ENCODE data around the gene PRLHR.

The PRLHR gene

DNA sequence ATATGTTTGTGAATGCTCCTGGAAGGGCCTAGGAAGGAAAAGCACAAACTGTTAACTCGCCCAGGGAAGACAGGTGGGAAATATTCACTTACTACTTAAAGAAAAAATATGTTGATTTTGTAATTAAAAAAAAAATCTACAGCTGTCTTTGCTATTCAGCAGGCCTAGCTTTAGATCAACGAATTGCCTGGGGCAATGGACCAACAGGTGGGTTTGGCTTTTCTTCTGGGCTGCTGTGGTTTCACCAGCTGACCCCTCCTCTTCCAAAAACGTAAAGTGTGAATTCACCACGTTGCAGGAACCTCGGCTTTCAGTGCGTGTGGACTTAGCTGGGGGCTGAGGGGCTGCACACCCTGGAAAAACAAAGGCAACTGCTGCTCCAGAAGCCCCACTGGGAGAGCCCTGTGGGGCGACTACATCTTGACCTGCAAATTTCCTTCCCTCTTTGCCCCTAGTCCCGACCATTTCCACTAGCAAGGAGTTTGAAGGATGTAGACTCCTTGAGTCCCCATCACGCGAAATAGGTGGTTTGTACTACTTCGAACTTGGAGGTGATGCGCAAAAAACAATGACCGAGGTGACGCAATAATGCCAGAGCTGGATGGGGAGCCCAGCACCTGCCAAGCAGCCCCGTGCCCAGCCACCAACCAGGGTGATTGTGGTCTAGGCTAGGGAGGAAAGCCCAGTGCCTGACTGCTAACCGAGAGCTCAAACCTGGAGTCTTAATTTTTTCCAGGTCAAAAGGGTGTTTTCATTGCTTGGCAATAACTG is 7.4 kb downstream of the PRLHR start:
- Histone ChIP-seq H3K4me2 (ENCODE audit: low read length) (no peak overlapping the region), H3K79me2 (ENCODE audit: low read length) (no peaks in the 10 kb centered on the region), H3K36me3 (replicated peaks; ENCODE audit: low read depth, low read length) (no peaks in the 10 kb centered on the region), H3K27me3 (ENCODE audit: low read depth, low read length) (0 out of 2 replicates have a peak, but pooled peaks cover 3% of the 10 kb centered on the region), H3K27ac (ENCODE audit: low read length) (no peak overlapping the region), H3K4me3 (ENCODE audit: low read length) (no peak overlapping the region), H3K9me3 (ENCODE audit: insufficient read depth, low read length) (no peaks in the 10 kb centered on the region), H3K9ac (ENCODE audit: low read length) (no peak overlapping the region), H4K20me1 (ENCODE audit: insufficient read depth, low read length) (no peaks in the 10 kb centered on the region), H2AFZ (ENCODE audit: low read depth, low read length) (no peak overlapping the region), H3K4me1 (ENCODE audit: low read length) (no peaks in the 10 kb centered on the region)
- no peak for TF ChIP-seq EZH2phosphoT487 (IDR thresholded peaks at IDR 0.05; ENCODE audit: low read depth)
- TF ChIP-seq, protein P1, sequence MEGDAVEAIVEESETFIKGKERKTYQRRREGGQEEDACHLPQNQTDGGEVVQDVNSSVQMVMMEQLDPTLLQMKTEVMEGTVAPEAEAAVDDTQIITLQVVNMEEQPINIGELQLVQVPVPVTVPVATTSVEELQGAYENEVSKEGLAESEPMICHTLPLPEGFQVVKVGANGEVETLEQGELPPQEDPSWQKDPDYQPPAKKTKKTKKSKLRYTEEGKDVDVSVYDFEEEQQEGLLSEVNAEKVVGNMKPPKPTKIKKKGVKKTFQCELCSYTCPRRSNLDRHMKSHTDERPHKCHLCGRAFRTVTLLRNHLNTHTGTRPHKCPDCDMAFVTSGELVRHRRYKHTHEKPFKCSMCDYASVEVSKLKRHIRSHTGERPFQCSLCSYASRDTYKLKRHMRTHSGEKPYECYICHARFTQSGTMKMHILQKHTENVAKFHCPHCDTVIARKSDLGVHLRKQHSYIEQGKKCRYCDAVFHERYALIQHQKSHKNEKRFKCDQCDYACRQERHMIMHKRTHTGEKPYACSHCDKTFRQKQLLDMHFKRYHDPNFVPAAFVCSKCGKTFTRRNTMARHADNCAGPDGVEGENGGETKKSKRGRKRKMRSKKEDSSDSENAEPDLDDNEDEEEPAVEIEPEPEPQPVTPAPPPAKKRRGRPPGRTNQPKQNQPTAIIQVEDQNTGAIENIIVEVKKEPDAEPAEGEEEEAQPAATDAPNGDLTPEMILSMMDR (IDR thresholded peaks at IDR 0.05; ENCODE audit: low read depth, low read length): no peak

DNA sequence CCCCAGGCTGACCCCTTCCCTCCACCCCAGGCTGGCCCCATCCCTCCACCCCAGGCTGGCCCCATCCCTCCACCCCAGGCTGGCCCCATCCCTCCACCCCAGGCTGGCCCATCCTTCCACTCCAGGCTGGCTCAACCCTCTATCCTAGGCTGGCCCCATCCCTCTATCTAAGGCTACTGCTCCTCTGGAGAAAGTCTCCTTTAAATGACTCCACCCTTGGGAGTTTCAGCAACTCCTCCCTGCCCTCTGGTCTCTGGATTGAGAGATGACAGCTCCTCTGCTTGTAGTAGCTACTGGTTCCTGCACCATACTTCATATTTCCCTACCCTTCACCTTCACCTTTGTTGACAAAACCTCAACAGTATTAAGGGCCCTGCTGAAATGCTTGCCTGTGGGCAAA is 8.5 kb downstream of the PRLHR start:
- TF ChIP-seq, protein P1 (IDR thresholded peaks at IDR 0.05; ENCODE audit: low read depth, low read length): no peak
- no peak for TF ChIP-seq EZH2phosphoT487 (IDR thresholded peaks at IDR 0.05; ENCODE audit: low read depth)
- H3K27me3 ChIP-seq (ENCODE audit: low read depth, low read length): 0 out of 2 replicates have a peak, but pooled peaks cover 3% of the 10 kb centered on the region
- H3K9me3 ChIP-seq (ENCODE audit: insufficient read depth, low read length): no peaks in the 10 kb centered on the region
- no peaks in the 10 kb centered on the region for H3K36me3 ChIP-seq (replicated peaks; ENCODE audit: low read depth, low read length)
- no peak overlapping the region for H3K4me3 ChIP-seq (ENCODE audit: low read length)
- H3K9ac ChIP-seq (ENCODE audit: low read length): no peak overlapping the region
- no peaks in the 10 kb centered on the region for H4K20me1 ChIP-seq (ENCODE audit: insufficient read depth, low read length)
- H3K79me2 ChIP-seq (ENCODE audit: low read length): no peaks in the 10 kb centered on the region
- H3K27ac ChIP-seq (ENCODE audit: low read length): no peak overlapping the region
- H3K4me1 ChIP-seq (ENCODE audit: low read length): no peaks in the 10 kb centered on the region
- no peak overlapping the region for H2AFZ ChIP-seq (ENCODE audit: low read depth, low read length)
- no peak overlapping the region for H3K4me2 ChIP-seq (ENCODE audit: low read length)

DNA sequence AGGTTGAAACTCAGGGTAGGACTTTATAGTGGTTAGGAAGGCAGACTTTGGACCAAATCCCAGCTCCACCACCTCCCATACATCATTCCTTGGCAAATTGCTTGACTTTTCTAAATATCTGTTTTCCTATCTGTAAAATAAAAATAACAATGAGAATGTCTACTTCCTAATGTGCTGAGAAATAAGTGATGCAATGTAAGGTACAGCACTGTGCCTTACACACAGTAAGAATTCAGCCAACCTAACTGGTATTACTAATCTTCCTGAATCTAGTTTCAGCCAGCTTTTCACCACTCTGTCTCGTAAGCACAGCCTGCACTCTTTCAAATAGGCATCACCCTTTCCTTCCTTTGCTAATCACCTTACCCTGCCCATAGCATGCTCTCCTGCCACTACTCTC is 9.7 kb downstream of the PRLHR start:
- Histone ChIP-seq H3K4me2 (ENCODE audit: low read length) (no peak overlapping the region), H3K27me3 (ENCODE audit: low read depth, low read length) (0 out of 2 replicates have a peak, but pooled peaks cover 3% of the 10 kb centered on the region), H3K79me2 (ENCODE audit: low read length) (no peaks in the 10 kb centered on the region), H3K4me1 (ENCODE audit: low read length) (no peaks in the 10 kb centered on the region), H3K36me3 (replicated peaks; ENCODE audit: low read depth, low read length) (no peaks in the 10 kb centered on the region), H3K4me3 (ENCODE audit: low read length) (no peak overlapping the region), H3K9ac (ENCODE audit: low read length) (no peak overlapping the region), H4K20me1 (ENCODE audit: insufficient read depth, low read length) (no peaks in the 10 kb centered on the region), H3K27ac (ENCODE audit: low read length) (no peak overlapping the region), H3K9me3 (ENCODE audit: insufficient read depth, low read length) (no peaks in the 10 kb centered on the region), H2AFZ (ENCODE audit: low read depth, low read length) (no peak overlapping the region)
- TF ChIP-seq, protein P1 (IDR thresholded peaks at IDR 0.05; ENCODE audit: low read depth, low read length): no peak
- TF ChIP-seq EZH2phosphoT487 (IDR thresholded peaks at IDR 0.05; ENCODE audit: low read depth): no peak

DNA sequence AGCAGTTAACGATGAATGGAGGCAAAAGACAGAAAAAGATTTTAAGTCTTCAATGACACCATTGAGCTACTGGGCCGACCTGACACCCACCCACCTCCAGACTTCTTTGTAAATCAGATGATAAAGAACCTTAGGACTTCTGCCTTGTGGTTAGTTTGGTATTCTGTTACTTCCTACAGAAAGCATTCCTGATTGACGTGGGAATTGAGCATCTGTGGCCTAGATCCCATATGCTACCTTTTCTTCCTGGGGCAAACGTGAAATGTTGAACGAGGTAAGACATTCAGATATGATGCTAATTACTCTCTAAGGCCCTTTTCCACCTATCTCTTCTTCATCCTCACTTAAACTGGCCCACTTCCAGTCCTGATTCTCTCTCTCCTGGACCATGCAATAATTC is 10.2 kb downstream of the PRLHR start:
- Histone ChIP-seq H3K79me2 (ENCODE audit: low read length) (no peaks in the 10 kb centered on the region), H3K27me3 (ENCODE audit: low read depth, low read length) (0 out of 2 replicates have a peak, but pooled peaks cover 2% of the 10 kb centered on the region), H3K4me1 (ENCODE audit: low read length) (no peaks in the 10 kb centered on the region), H3K9ac (ENCODE audit: low read length) (no peak overlapping the region), H3K9me3 (ENCODE audit: insufficient read depth, low read length) (no peaks in the 10 kb centered on the region), H3K36me3 (replicated peaks; ENCODE audit: low read depth, low read length) (no peaks in the 10 kb centered on the region), H2AFZ (ENCODE audit: low read depth, low read length) (no peak overlapping the region), H3K4me2 (ENCODE audit: low read length) (no peak overlapping the region), H3K27ac (ENCODE audit: low read length) (no peak overlapping the region), H3K4me3 (ENCODE audit: low read length) (no peak overlapping the region), H4K20me1 (ENCODE audit: insufficient read depth, low read length) (no peaks in the 10 kb centered on the region)
- TF ChIP-seq, protein P1 (IDR thresholded peaks at IDR 0.05; ENCODE audit: low read depth, low read length): no peak
- no peak for TF ChIP-seq EZH2phosphoT487 (IDR thresholded peaks at IDR 0.05; ENCODE audit: low read depth)
